GM12892 (cell line): ENCODE measurements around the gene MYOT.

Experiments
- POLR2A ChIP-seq: IDR thresholded peaks from 2 replicates; pipeline ENCODE4 v1.6.1; 2011; ENCODE audit warnings: low read depth, low read length, control low read depth
- POLR2AphosphoS5 ChIP-seq: IDR thresholded peaks from 2 replicates; pipeline ENCODE4 v1.6.1; 2011; ENCODE audit warnings: low read depth, low read length, control low read depth
- TAF1 ChIP-seq: IDR thresholded peaks from 2 replicates; pipeline ENCODE4 v1.6.1; 2011; ENCODE audit warnings: low read depth, mild to moderate bottlenecking, control low read depth, low read length, borderline replicate concordance

GRCh38 chr5:137828664-137829063 is 39.0 kb upstream of the MYOT start:
- TF ChIP-seq POLR2A (no peak), TAF1 (no peak), POLR2AphosphoS5 (no peak)
